ENCODE results near the gene PRKCI. TPM values are rescaled to one million over a fixed set of nuclear protein-coding genes. Genes with fewer than 3 reads are reported as not detected.
A peak's percentile ranks its signal among the peaks of the same experiment; 100 is the strongest.

PRKCI gene
- total RNA-seq, 1 experiment from 2014 or later: 39.5 TPM

GRCh38 chr3:170277833-170278580, 55.8 kb downstream of the PRKCI start:
- Histone ChIP-seq H2AFZ (ENCODE audit: low read length) (no peak overlapping the region), H3F3A (ENCODE audit: low read length, unreplicated experiment) (no peaks in the 10 kb centered on the region), H3K36me3 (ENCODE audit: low read depth, low read length) (peaks cover 21% of the 10 kb centered on the region), H4K20me1 (ENCODE audit: low read length) (no peaks in the 10 kb centered on the region), H3K27ac (ENCODE audit: low read length) (no peak overlapping the region), H3K4me1 (ENCODE audit: insufficient read depth, low read length) (no peaks in the 10 kb centered on the region), H3K27me3 (ENCODE audit: low read length) (no peaks in the 10 kb centered on the region), H3K9me2 (replicated peaks; ENCODE audit: low read length) (no peaks in the 10 kb centered on the region), H3K4me3 (ENCODE audit: low read length) (no peak overlapping the region), H3K9ac (ENCODE audit: low read length) (no peak overlapping the region), H3K4me2 (ENCODE audit: low read length) (no peak overlapping the region), H3K79me2 (ENCODE audit: low read length) (no peaks in the 10 kb centered on the region), H3K9me3 (ENCODE audit: low read length) (no peaks in the 10 kb centered on the region)
- ChIA-PET POLR2A (ENCODE audit: unreplicated experiment) (no interaction called here), CTCF (no interaction called here)
- intact Hi-C loops (cut with micrococcal nuclease): loop anchor here (10.0 kb wide), 1 partner anchor 93 kb away; the partner anchor contains the start of gene PHC3
- no peak for TF ChIP-seq EZH2phosphoT487 (IDR thresholded peaks at IDR 0.05; ENCODE audit: borderline replicate concordance, low read length)
- no peak for TF ChIP-seq EZH2 (IDR thresholded peaks at IDR 0.05; ENCODE audit: low read length, unreplicated experiment)
- TF ChIP-seq CTCF (conservative IDR thresholded peaks at IDR 0.05; ENCODE audit: low read depth, low read length): no peak
- no TSS peak for BruUV-seq (replicated peaks)
- no peak for ATAC-seq
- DNase-seq: no peak

GRCh38 chr3:170278627-170279026, 56.4 kb downstream of the PRKCI start:
- ATAC-seq (no peak), DNase-seq (no peak)
- ChIA-PET CTCF (no interaction called here), POLR2A (ENCODE audit: unreplicated experiment) (no interaction called here)
- Histone ChIP-seq H3K4me3 (ENCODE audit: low read length) (no peak overlapping the region), H3K79me2 (ENCODE audit: low read length) (no peaks in the 10 kb centered on the region), H2AFZ (ENCODE audit: low read length) (no peak overlapping the region), H3K9me3 (ENCODE audit: low read length) (no peaks in the 10 kb centered on the region), H3K27ac (ENCODE audit: low read length) (no peak overlapping the region), H3K36me3 (ENCODE audit: low read depth, low read length) (peaks cover 17% of the 10 kb centered on the region; the same call in 1 of the 2 replicates), H4K20me1 (ENCODE audit: low read length) (no peaks in the 10 kb centered on the region), H3K4me1 (ENCODE audit: insufficient read depth, low read length) (no peaks in the 10 kb centered on the region), H3K9me2 (replicated peaks; ENCODE audit: low read length) (no peaks in the 10 kb centered on the region), H3K9ac (ENCODE audit: low read length) (no peak overlapping the region), H3K27me3 (ENCODE audit: low read length) (no peaks in the 10 kb centered on the region), H3K4me2 (ENCODE audit: low read length) (no peak overlapping the region), H3F3A (ENCODE audit: low read length, unreplicated experiment) (no peaks in the 10 kb centered on the region)
- no peak for TF ChIP-seq CTCF (conservative IDR thresholded peaks at IDR 0.05; ENCODE audit: low read depth, low read length)
- no peak for TF ChIP-seq EZH2 (IDR thresholded peaks at IDR 0.05; ENCODE audit: low read length, unreplicated experiment)
- TF ChIP-seq EZH2phosphoT487 (IDR thresholded peaks at IDR 0.05; ENCODE audit: borderline replicate concordance, low read length): no peak
- BruUV-seq (replicated peaks): no TSS peak
- intact Hi-C loops (cut with micrococcal nuclease): loop anchor here (10.0 kb wide), 1 partner anchor 94 kb away; the partner anchor contains the start of gene PHC3

- no peak for TF ChIP-seq EZH2 (IDR thresholded peaks at IDR 0.05; ENCODE audit: low read length, unreplicated experiment)
- BruUV-seq (replicated peaks): no TSS peak
- H3K4me3 ChIP-seq (ENCODE audit: low read length): no peak overlapping the region
- no peaks in the 10 kb centered on the region for H3K27me3 ChIP-seq (ENCODE audit: low read length)
- H3K4me1 ChIP-seq (ENCODE audit: insufficient read depth, low read length): no peaks in the 10 kb centered on the region
- no peak overlapping the region for H3K4me2 ChIP-seq (ENCODE audit: low read length)
- no peak overlapping the region for H2AFZ ChIP-seq (ENCODE audit: low read length)
- no peaks in the 10 kb centered on the region for H4K20me1 ChIP-seq (ENCODE audit: low read length)
- no peaks in the 10 kb centered on the region for H3K9me2 ChIP-seq (replicated peaks; ENCODE audit: low read length)
- peak; percentile 64 for ATAC-seq
- DNase-seq: peak; percentile 8
- POLR2A ChIA-PET (ENCODE audit: unreplicated experiment): no interaction called here
- H3K79me2 ChIP-seq (ENCODE audit: low read length): no peaks in the 10 kb centered on the region
- no peaks in the 10 kb centered on the region for H3K9me3 ChIP-seq (ENCODE audit: low read length)
- no peak overlapping the region for H3K27ac ChIP-seq (ENCODE audit: low read length)
- no peaks in the 10 kb centered on the region for H3F3A ChIP-seq (ENCODE audit: low read length, unreplicated experiment)
- peaks cover 3% of the 10 kb centered on the region; the same call in 1 of the 2 replicates for H3K36me3 ChIP-seq (ENCODE audit: low read depth, low read length)
- CTCF ChIA-PET: no interaction called here
- intact Hi-C loops (cut with micrococcal nuclease): no loop called here
- no peak overlapping the region for H3K9ac ChIP-seq (ENCODE audit: low read length)
These were observed 68.0 kb downstream of the PRKCI start for GRCh38 chr3:170290194-170290593.
